ENCODE results near the gene ANGPTL8.

GRCh38 chr19:11194173-11194572 is 45.2 kb upstream of the ANGPTL8 start:
- TF ChIP-seq, protein P1, sequence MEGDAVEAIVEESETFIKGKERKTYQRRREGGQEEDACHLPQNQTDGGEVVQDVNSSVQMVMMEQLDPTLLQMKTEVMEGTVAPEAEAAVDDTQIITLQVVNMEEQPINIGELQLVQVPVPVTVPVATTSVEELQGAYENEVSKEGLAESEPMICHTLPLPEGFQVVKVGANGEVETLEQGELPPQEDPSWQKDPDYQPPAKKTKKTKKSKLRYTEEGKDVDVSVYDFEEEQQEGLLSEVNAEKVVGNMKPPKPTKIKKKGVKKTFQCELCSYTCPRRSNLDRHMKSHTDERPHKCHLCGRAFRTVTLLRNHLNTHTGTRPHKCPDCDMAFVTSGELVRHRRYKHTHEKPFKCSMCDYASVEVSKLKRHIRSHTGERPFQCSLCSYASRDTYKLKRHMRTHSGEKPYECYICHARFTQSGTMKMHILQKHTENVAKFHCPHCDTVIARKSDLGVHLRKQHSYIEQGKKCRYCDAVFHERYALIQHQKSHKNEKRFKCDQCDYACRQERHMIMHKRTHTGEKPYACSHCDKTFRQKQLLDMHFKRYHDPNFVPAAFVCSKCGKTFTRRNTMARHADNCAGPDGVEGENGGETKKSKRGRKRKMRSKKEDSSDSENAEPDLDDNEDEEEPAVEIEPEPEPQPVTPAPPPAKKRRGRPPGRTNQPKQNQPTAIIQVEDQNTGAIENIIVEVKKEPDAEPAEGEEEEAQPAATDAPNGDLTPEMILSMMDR (IDR thresholded peaks at IDR 0.05 in 8 of 11, conservative IDR thresholded peaks at IDR 0.05 in 3 of 11): no peak
- no peak for TF ChIP-seq POLR2A (IDR thresholded peaks at IDR 0.05)
